Forelimb muscle (tissue), 1 donor: ENCODE measurements around the gene CAPN9. TPM values are rescaled to one million over a fixed set of nuclear protein-coding genes. Genes with fewer than 3 reads are reported as not detected.

Experiments
- DNase-seq: peaks from one replicate; pipeline ENCODE4 v3.0.0-alpha.2; 2013; ENCODE audit warnings: low read depth
- polyA plus RNA-seq: library from polyadenylated mRNA; unstranded; fragments of 120-200 nt; gene quantifications from one replicate; pipeline ENCODE4 v1.2.1, GENCODE V29; 2013; ENCODE audit not compliant: insufficient read length

The CAPN9 gene
- polyA plus RNA-seq, 1 donor, result 0.47 TPM

- DNase-seq, result no peak
These were observed 50.3 kb downstream of the CAPN9 start for GRCh38 chr1:230797376-230797920.

- DNase-seq, result no peak
These were observed 50.8 kb downstream of the CAPN9 start for GRCh38 chr1:230797942-230798365.

- no peak for DNase-seq
These were observed 51.3 kb downstream of the CAPN9 start for GRCh38 chr1:230798491-230798890.

GRCh38 chr1:230800891-230801840 lies 54.0 kb downstream of the CAPN9 start:
- DNase-seq, result no peak

GRCh38 chr1:230804396-230804795 lies 57.2 kb downstream of the CAPN9 start:
- no peak for DNase-seq

- DNase-seq, result no peak
These were observed 59.4 kb downstream of the CAPN9 start for GRCh38 chr1:230806552-230806951.

- no peak for DNase-seq
These were observed 59.8 kb downstream of the CAPN9 start for GRCh38 chr1:230807029-230807428.

GRCh38 chr1:230807561-230808280 lies 60.5 kb downstream of the CAPN9 start:
- DNase-seq, result no peak

GRCh38 chr1:230808281-230808872 lies 61.2 kb downstream of the CAPN9 start:
- DNase-seq, result no peak

GRCh38 chr1:230809256-230809990 lies 62.2 kb downstream of the CAPN9 start:
- DNase-seq, result no peak

GRCh38 chr1:230812568-230812967 lies 65.4 kb downstream of the CAPN9 start:
- no peak for DNase-seq

GRCh38 chr1:230814949-230815692 lies 67.9 kb downstream of the CAPN9 start:
- no peak for DNase-seq

GRCh38 chr1:230816018-230816417 lies 68.8 kb downstream of the CAPN9 start:
- DNase-seq, result no peak

GRCh38 chr1:230818367-230818766 lies 71.2 kb downstream of the CAPN9 start:
- no peak for DNase-seq

- no peak for DNase-seq
These were observed 71.7 kb downstream of the CAPN9 start for GRCh38 chr1:230818901-230819300.

- no peak for DNase-seq
These were observed 72.8 kb downstream of the CAPN9 start for GRCh38 chr1:230819976-230820375.

- DNase-seq, result no peak
These were observed 73.4 kb downstream of the CAPN9 start for GRCh38 chr1:230820568-230820967.

GRCh38 chr1:230821346-230821745 lies 74.2 kb downstream of the CAPN9 start:
- no peak for DNase-seq

GRCh38 chr1:230822092-230822581 lies 74.9 kb downstream of the CAPN9 start:
- peak; percentile 86 for DNase-seq

- DNase-seq, result no peak
These were observed 76.2 kb downstream of the CAPN9 start for GRCh38 chr1:230823426-230823825.
